Measurements from ENCODE around the gene KCNQ1. TPM values are rescaled to one million over a fixed set of nuclear protein-coding genes. Genes with fewer than 3 reads are reported as not detected.

The KCNQ1 gene
- total and polyA plus RNA-seq, 7 donors = 0.48 to 3.1 (median 1.1) TPM

GRCh38 chr11:2537010-2537705 lies 92.3 kb downstream of the KCNQ1 start:
- ATAC-seq = no peak
- WGBS, 3 donors = 94 to 96% (median 95%) methylated on average over 9 of the region's 9 CpGs
- Histone ChIP-seq H3K9me3 (no peaks in the 10 kb centered on the region), H3K4me1 (peaks cover 8% of the 10 kb centered on the region), H3K36me3 (ENCODE audit: insufficient read depth in 1 of 2, low read depth in 1 of 2) (no peaks in the 10 kb centered on the region), H3K27ac (no peak overlapping the region), H3K27me3 (ENCODE audit: insufficient read depth in 3 of 3, low read length in 2 of 3) (peaks cover 0 to 10% (median 4%) of the 10 kb centered on the region in 3 donors), H3K4me3 (no peak overlapping the region)
- intact Hi-C loops (cut with DNase I) = no loop called here
- no peak for TF ChIP-seq CTCF (IDR thresholded peaks at IDR 0.05)
- peak in 1 of 2 donors; percentile 35 for DNase-seq

- TF ChIP-seq CTCF (IDR thresholded peaks at IDR 0.05) = no peak
- ATAC-seq = no peak
- H3K4me1 ChIP-seq = peaks cover 3% of the 10 kb centered on the region
- H3K27me3 ChIP-seq (ENCODE audit: insufficient read depth in 3 of 3, low read length in 2 of 3) = peaks cover 0 to 10% (median 4%) of the 10 kb centered on the region in 3 donors
- no peak overlapping the region for H3K4me3 ChIP-seq
- no peak overlapping the region for H3K27ac ChIP-seq
- no peaks in the 10 kb centered on the region for H3K36me3 ChIP-seq (ENCODE audit: insufficient read depth in 1 of 2, low read depth in 1 of 2)
- no peaks in the 10 kb centered on the region for H3K9me3 ChIP-seq
- 48 to 63% (median 56%) methylated on average over 27 of the region's 27 CpGs for WGBS, 3 donors
- intact Hi-C loops (cut with DNase I) = no loop called here
- DNase-seq = peak; percentile 2 to 32
Measured at GRCh38 chr11:2537896-2538724, 93.3 kb downstream of the KCNQ1 start.

GRCh38 chr11:2538951-2539350 lies 94.1 kb downstream of the KCNQ1 start:
- Histone ChIP-seq H3K9me3 (no peaks in the 10 kb centered on the region), H3K36me3 (ENCODE audit: insufficient read depth in 1 of 2, low read depth in 1 of 2) (no peaks in the 10 kb centered on the region), H3K27me3 (ENCODE audit: insufficient read depth in 3 of 3, low read length in 2 of 3) (peaks cover 0 to 10% (median 4%) of the 10 kb centered on the region in 3 donors), H3K27ac (no peak overlapping the region), H3K4me3 (no peak overlapping the region), H3K4me1 (no peaks in the 10 kb centered on the region)
- intact Hi-C loops (cut with DNase I) = no loop called here
- DNase-seq = peak; percentile 3 to 36
- no peak for ATAC-seq
- no peak for TF ChIP-seq CTCF (IDR thresholded peaks at IDR 0.05)
- 89 to 95% (median 95%) methylated on average over 12 of the region's 12 CpGs for WGBS, 3 donors

- ATAC-seq = no peak
- intact Hi-C loops (cut with DNase I) = no loop called here
- H3K27ac ChIP-seq = no peak overlapping the region
Measured at GRCh38 chr11:2539371-2540222, 94.8 kb downstream of the KCNQ1 start.

More at GRCh38 chr11:2539371-2540222, 94.8 kb downstream of the KCNQ1 start:
- 60 to 75% (median 67%) methylated on average over 34 of the region's 34 CpGs for WGBS, 3 donors
- H3K9me3 ChIP-seq = no peaks in the 10 kb centered on the region
- H3K4me1 ChIP-seq = no peaks in the 10 kb centered on the region
- H3K27me3 ChIP-seq (ENCODE audit: insufficient read depth in 3 of 3, low read length in 2 of 3) = peaks cover 0 to 10% (median 4%) of the 10 kb centered on the region in 3 donors
- DNase-seq = peak; percentile 10 to 47
- no peaks in the 10 kb centered on the region for H3K36me3 ChIP-seq (ENCODE audit: insufficient read depth in 1 of 2, low read depth in 1 of 2)
- no peak for TF ChIP-seq CTCF (IDR thresholded peaks at IDR 0.05)
- no peak overlapping the region for H3K4me3 ChIP-seq

Measured in psoas muscle (tissue), 8 donors.